Measurements from ENCODE around the gene AIFM3.

The AIFM3 gene

DNA sequence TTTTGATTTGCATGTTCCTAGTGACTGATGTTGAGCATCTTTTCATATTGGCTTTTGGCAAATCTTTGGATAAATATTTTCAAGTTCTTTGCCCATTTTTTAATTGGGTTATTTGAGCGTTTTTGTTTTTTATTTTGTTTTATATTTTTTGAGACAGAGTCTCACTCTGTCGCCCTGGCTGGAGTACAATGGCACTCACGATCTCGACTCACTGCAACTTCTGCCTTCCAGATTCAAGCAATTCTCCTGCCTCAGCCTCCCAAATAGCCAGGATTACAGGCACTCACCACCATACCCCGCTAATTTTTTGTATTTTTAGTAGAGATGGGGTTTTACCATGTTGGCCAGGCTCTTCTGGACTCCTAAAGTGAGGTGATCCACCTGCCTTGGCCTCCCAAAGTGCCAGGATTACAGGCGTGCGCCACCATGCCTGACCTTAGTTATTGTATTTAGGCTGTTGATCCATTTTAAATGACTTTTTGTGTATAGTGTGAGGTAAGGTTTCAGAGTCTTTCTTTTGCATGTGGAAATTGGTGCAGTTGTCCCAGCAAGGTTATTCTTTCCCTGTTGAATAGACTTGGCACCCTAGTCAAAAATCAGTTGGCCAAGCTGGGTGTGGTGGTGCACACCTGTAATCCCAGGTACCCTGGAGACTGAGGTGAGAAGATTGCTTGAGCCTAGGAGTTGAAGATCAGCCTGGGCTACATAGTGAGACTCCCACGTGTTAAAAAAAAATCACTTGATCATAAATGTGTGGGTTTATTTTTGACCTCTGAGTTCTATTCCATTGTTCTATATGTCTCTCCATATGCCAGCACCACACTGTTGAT is 23.7 kb upstream of the AIFM3 start:
- no peak for TF ChIP-seq EZH2phosphoT487 (conservative IDR thresholded peaks at IDR 0.05; ENCODE audit: low read length)
- TF ChIP-seq, protein P1, sequence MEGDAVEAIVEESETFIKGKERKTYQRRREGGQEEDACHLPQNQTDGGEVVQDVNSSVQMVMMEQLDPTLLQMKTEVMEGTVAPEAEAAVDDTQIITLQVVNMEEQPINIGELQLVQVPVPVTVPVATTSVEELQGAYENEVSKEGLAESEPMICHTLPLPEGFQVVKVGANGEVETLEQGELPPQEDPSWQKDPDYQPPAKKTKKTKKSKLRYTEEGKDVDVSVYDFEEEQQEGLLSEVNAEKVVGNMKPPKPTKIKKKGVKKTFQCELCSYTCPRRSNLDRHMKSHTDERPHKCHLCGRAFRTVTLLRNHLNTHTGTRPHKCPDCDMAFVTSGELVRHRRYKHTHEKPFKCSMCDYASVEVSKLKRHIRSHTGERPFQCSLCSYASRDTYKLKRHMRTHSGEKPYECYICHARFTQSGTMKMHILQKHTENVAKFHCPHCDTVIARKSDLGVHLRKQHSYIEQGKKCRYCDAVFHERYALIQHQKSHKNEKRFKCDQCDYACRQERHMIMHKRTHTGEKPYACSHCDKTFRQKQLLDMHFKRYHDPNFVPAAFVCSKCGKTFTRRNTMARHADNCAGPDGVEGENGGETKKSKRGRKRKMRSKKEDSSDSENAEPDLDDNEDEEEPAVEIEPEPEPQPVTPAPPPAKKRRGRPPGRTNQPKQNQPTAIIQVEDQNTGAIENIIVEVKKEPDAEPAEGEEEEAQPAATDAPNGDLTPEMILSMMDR (IDR thresholded peaks at IDR 0.05; ENCODE audit: insufficient read depth, low read length, poor library complexity, severe bottlenecking): no peak
- Histone ChIP-seq H3K79me2 (ENCODE audit: insufficient read depth, low read length) (peaks cover 95% of the 10 kb centered on the region), H4K20me1 (ENCODE audit: low read depth, low read length) (0 out of 2 replicates have a peak, but pooled peaks cover 3% of the 10 kb centered on the region), H3K9ac (ENCODE audit: low read length) (no peak overlapping the region), H3K36me3 (ENCODE audit: low read length) (no peaks in the 10 kb centered on the region), H3F3A (ENCODE audit: insufficient read depth) (no peaks in the 10 kb centered on the region), H3K27ac (ENCODE audit: low read depth, low read length) (no peak overlapping the region), H3K4me2 (ENCODE audit: low read depth, low read length, poor library complexity, severe bottlenecking) (no peak overlapping the region), H2AFZ (ENCODE audit: low read depth, low read length, severe bottlenecking) (no peak overlapping the region), H3K9me3 (ENCODE audit: insufficient read depth, low read length) (no peaks in the 10 kb centered on the region), H3K4me3 (ENCODE audit: insufficient read depth, low read length, poor library complexity, severe bottlenecking) (no peak overlapping the region), H3K27me3 (ENCODE audit: low read length) (no peaks in the 10 kb centered on the region), H3K9me2 (replicated peaks; ENCODE audit: insufficient read depth, low read length) (no peaks in the 10 kb centered on the region)

DNA sequence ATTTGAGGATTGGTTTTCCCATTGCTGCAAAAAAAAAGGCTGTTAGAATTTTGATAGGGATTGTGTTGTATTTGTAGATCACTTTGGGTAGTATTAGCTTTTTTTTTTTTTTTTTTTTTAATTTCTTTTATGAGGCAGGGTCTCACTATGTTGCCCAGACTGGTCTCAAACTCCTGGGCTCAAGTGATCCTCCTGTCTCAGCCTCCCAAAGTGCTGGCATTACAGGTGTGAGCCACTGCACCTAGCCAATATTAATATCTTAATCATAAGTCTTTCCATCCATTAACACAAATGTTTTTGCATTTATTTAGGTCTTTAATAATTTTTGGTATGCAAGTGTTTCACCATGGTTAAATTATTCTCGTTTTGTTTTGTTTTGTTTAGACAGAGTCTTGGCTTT is 23.0 kb upstream of the AIFM3 start:
- H3K27ac ChIP-seq (ENCODE audit: low read depth, low read length): no peak overlapping the region
- no peaks in the 10 kb centered on the region for H3K9me2 ChIP-seq (replicated peaks; ENCODE audit: insufficient read depth, low read length)
- H2AFZ ChIP-seq (ENCODE audit: low read depth, low read length, severe bottlenecking): no peak overlapping the region
- no peaks in the 10 kb centered on the region for H3K9me3 ChIP-seq (ENCODE audit: insufficient read depth, low read length)
- H3K4me2 ChIP-seq (ENCODE audit: low read depth, low read length, poor library complexity, severe bottlenecking): no peak overlapping the region
- H3K27me3 ChIP-seq (ENCODE audit: low read length): no peaks in the 10 kb centered on the region
- H3K79me2 ChIP-seq (ENCODE audit: insufficient read depth, low read length): peaks cover 95% of the 10 kb centered on the region
- no peaks in the 10 kb centered on the region for H3F3A ChIP-seq (ENCODE audit: insufficient read depth)
- H3K36me3 ChIP-seq (ENCODE audit: low read length): no peaks in the 10 kb centered on the region
- H3K4me3 ChIP-seq (ENCODE audit: insufficient read depth, low read length, poor library complexity, severe bottlenecking): no peak overlapping the region
- no peak overlapping the region for H3K9ac ChIP-seq (ENCODE audit: low read length)
- TF ChIP-seq, protein P1 (IDR thresholded peaks at IDR 0.05; ENCODE audit: insufficient read depth, low read length, poor library complexity, severe bottlenecking): no peak
- TF ChIP-seq EZH2phosphoT487 (conservative IDR thresholded peaks at IDR 0.05; ENCODE audit: low read length): no peak
- H4K20me1 ChIP-seq (ENCODE audit: low read depth, low read length): 0 out of 2 replicates have a peak, but pooled peaks cover 3% of the 10 kb centered on the region

DNA sequence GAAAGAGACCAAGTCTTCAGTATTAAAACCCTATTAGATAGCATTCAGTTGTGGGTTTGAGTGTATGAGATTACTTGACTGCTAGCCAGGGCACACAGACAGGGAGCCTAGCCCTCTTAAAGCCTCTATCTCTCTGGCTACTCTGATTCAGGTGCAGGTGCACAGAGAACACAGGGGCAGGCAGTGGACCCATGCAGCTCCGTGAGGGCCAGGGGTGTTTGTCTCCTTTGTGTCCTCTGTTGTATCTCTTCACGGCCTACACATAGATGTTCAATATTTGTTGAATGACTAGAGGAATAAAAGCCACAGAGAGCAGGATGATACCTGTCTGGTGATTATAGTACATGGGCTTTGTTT is 21.5 kb upstream of the AIFM3 start:
- no peak overlapping the region for H3K27ac ChIP-seq (ENCODE audit: low read depth, low read length)
- no peaks in the 10 kb centered on the region for H3K9me2 ChIP-seq (replicated peaks; ENCODE audit: insufficient read depth, low read length)
- H3K9ac ChIP-seq (ENCODE audit: low read length): no peak overlapping the region
- H3K79me2 ChIP-seq (ENCODE audit: insufficient read depth, low read length): peaks cover 82% of the 10 kb centered on the region
- no peaks in the 10 kb centered on the region for H3F3A ChIP-seq (ENCODE audit: insufficient read depth)
- no peaks in the 10 kb centered on the region for H3K9me3 ChIP-seq (ENCODE audit: insufficient read depth, low read length)
- TF ChIP-seq, protein P1 (IDR thresholded peaks at IDR 0.05; ENCODE audit: insufficient read depth, low read length, poor library complexity, severe bottlenecking): no peak
- no peak for TF ChIP-seq EZH2phosphoT487 (conservative IDR thresholded peaks at IDR 0.05; ENCODE audit: low read length)
- no peak overlapping the region for H2AFZ ChIP-seq (ENCODE audit: low read depth, low read length, severe bottlenecking)
- H3K27me3 ChIP-seq (ENCODE audit: low read length): no peaks in the 10 kb centered on the region
- no peaks in the 10 kb centered on the region for H3K36me3 ChIP-seq (ENCODE audit: low read length)
- no peak overlapping the region for H3K4me2 ChIP-seq (ENCODE audit: low read depth, low read length, poor library complexity, severe bottlenecking)
- no peak overlapping the region for H3K4me3 ChIP-seq (ENCODE audit: insufficient read depth, low read length, poor library complexity, severe bottlenecking)
- 0 out of 2 replicates have a peak, but pooled peaks cover 3% of the 10 kb centered on the region for H4K20me1 ChIP-seq (ENCODE audit: low read depth, low read length)

All from SU-DHL-6 (cell line).